Lower leg skin (tissue), 4 donors: ENCODE results near the gene DYRK1B. TPM values are rescaled to one million over a fixed set of nuclear protein-coding genes. Genes with fewer than 3 reads are reported as not detected.
"Not testable (repeated sequence)": the region's sequence is repeated elsewhere in the genome, so short reads cannot be mapped to it uniquely, and the experiment has no call there.

Experiments used
- DNase-seq, 2 donors: peaks; one replicate each; pipeline ENCODE4 v3.0.0-alpha.2; 2019; ENCODE audit warnings: low spot score in 2 of 2
- H3K4me3 ChIP-seq: fragments of 200-600 bp; sonication (generic); 2 replicates; pipeline ENCODE4 v1.5.1; 2017; ENCODE audit warnings: mild to moderate bottlenecking, low read depth; ENCODE audit not compliant: poor library complexity, severe bottlenecking
- CTCF ChIP-seq, 3 donors: fragments of 450-650 bp; IDR thresholded peaks; one replicate each; pipeline ENCODE4 v1.5.1; 2016; ENCODE audit warnings: antibody characterized with exemption in 3 of 3, mild to moderate bottlenecking in 3 of 3, moderate library complexity in 2 of 3
- POLR2A ChIP-seq, 2 donors: fragments of 450-650 bp; IDR thresholded peaks; one replicate each; pipeline ENCODE4 v1.6.1; 2016 to 2017; ENCODE audit warnings: antibody characterized with exemption in 2 of 2, mild to moderate bottlenecking in 1 of 2, moderate library complexity in 1 of 2
- WGBS, 2 donors: methylation state at CpG; one replicate each; pipeline ENCODE4 v1.1.5; 2018; 5-methylcytosine and 5-hydroxymethylcytosine counted together
- intact Hi-C: fragments of 100-400 bp; cut with DNase I; formaldehyde crosslinking; loops from one replicate; pipeline ENCODE4 v1.15.0; 2023; ENCODE audit warnings: low total_unique reads
- total RNA-seq, 4 donors: library from RNA; depleted of rRNA; stranded (reverse); fragments of >200 nt; gene quantifications; one replicate each; pipeline ENCODE4 v1.1.0, GENCODE V29; 2016

Gene DYRK1B
- total RNA-seq, 4 donors from 2014 or later, result 14.8 to 29.0 (median 19.7) TPM

- DNase-seq, result peak in 1 of 2 donors; percentile 68
- no peak overlapping the region for H3K4me3 ChIP-seq
- TF ChIP-seq POLR2A (IDR thresholded peaks at IDR 0.05) (no peak), CTCF (IDR thresholded peaks at IDR 0.05) (no peak)
- 80 to 96% methylated on average over 4 of the region's 4 CpGs for WGBS, 2 donors
- intact Hi-C loops, result no loop called here
These were observed 15.3 kb downstream of the DYRK1B start for GRCh38 chr19:39818626-39819097.

- DNase-seq, result peak in 1 of 2 donors; percentile 58
- 89 to 92% methylated on average over 12 of the region's 12 CpGs for WGBS, 2 donors
- H3K4me3 ChIP-seq, result no peak overlapping the region
- intact Hi-C loops, result no loop called here
- no peak for TF ChIP-seq POLR2A (IDR thresholded peaks at IDR 0.05)
- TF ChIP-seq CTCF (IDR thresholded peaks at IDR 0.05), result no peak
These were observed 15.9 kb downstream of the DYRK1B start for GRCh38 chr19:39817888-39818561.

GRCh38 chr19:39816287-39817048 lies 17.5 kb downstream of the DYRK1B start:
- H3K4me3 ChIP-seq, result no peak overlapping the region
- no peak for DNase-seq
- intact Hi-C loops, result no loop called here
- TF ChIP-seq POLR2A (IDR thresholded peaks at IDR 0.05) (no peak), CTCF (IDR thresholded peaks at IDR 0.05) (no peak)
- 88 to 89% methylated on average over 5 of the region's 5 CpGs for WGBS, 2 donors

- 91 to 95% methylated on average over 3 of the region's 3 CpGs for WGBS, 2 donors
- no peak for TF ChIP-seq CTCF (IDR thresholded peaks at IDR 0.05)
- TF ChIP-seq POLR2A (IDR thresholded peaks at IDR 0.05), result no peak
- intact Hi-C loops, result no loop called here
- no peak overlapping the region for H3K4me3 ChIP-seq
- no peak for DNase-seq
These were observed 19.4 kb downstream of the DYRK1B start for GRCh38 chr19:39814595-39814994.

GRCh38 chr19:39814111-39814510 lies 19.9 kb downstream of the DYRK1B start:
- intact Hi-C loops, result not testable (repeated sequence)

GRCh38 chr19:39813264-39813993 lies 20.5 kb downstream of the DYRK1B start:
- WGBS, 2 donors, result 70 to 72% methylated on average over 9 of the region's 9 CpGs
- no peak for DNase-seq
- TF ChIP-seq POLR2A (IDR thresholded peaks at IDR 0.05) (no peak), CTCF (IDR thresholded peaks at IDR 0.05) (no peak)
- intact Hi-C loops, result no loop called here
- H3K4me3 ChIP-seq, result no peak overlapping the region

More at GRCh38 chr19:39814111-39814510, 19.9 kb downstream of the DYRK1B start:
- DNase-seq, H3K4me3 ChIP-seq: not testable (repeated sequence)
- 95 to 96% methylated on average over 6 of the region's 6 CpGs for WGBS, 2 donors
